Measurements from ENCODE around the gene PDE7B.

The PDE7B gene

GRCh38 chr6:136079701-136080565, 228.4 kb downstream of the PDE7B start:
- peak overlapping the region; percentile 16 for H3K27ac ChIP-seq (ENCODE audit: low read length)

GRCh38 chr6:136083540-136083939, 232.0 kb downstream of the PDE7B start:
- H3K27me3 ChIP-seq (ENCODE audit: low read depth, low read length) = no peaks in the 10 kb centered on the region
- no peak overlapping the region for H3K4me3 ChIP-seq (ENCODE audit: low read depth in 1 of 2, low read length in 2 of 2)
- no peak overlapping the region for H3K27ac ChIP-seq (ENCODE audit: low read length)
- no peaks in the 10 kb centered on the region for H3K9me3 ChIP-seq (ENCODE audit: control insufficient read depth in 1 of 2, low read length in 2 of 2)
- peaks cover 0 to 8% of the 10 kb centered on the region in 2 donors for H3K4me1 ChIP-seq (ENCODE audit: control insufficient read depth in 1 of 2, insufficient read depth in 2 of 2, low read length in 2 of 2)
- no peaks in the 10 kb centered on the region for H3K36me3 ChIP-seq (ENCODE audit: control insufficient read depth in 1 of 2, insufficient read depth in 2 of 2, low read length in 2 of 2)

More at GRCh38 chr6:136079701-136080565, 228.4 kb downstream of the PDE7B start:
- Histone ChIP-seq H3K27me3 (ENCODE audit: low read depth, low read length) (no peaks in the 10 kb centered on the region), H3K9me3 (ENCODE audit: control insufficient read depth in 1 of 2, low read length in 2 of 2) (no peaks in the 10 kb centered on the region), H3K4me1 (ENCODE audit: control insufficient read depth in 1 of 2, insufficient read depth in 2 of 2, low read length in 2 of 2) (peaks cover 0 to 8% of the 10 kb centered on the region in 2 donors), H3K36me3 (ENCODE audit: control insufficient read depth in 1 of 2, insufficient read depth in 2 of 2, low read length in 2 of 2) (no peaks in the 10 kb centered on the region), H3K4me3 (ENCODE audit: low read depth in 1 of 2, low read length in 2 of 2) (no peak overlapping the region)

GRCh38 chr6:136084403-136084802, 232.9 kb downstream of the PDE7B start:
- H3K36me3 ChIP-seq (ENCODE audit: control insufficient read depth in 1 of 2, insufficient read depth in 2 of 2, low read length in 2 of 2) = no peaks in the 10 kb centered on the region
- no peak overlapping the region for H3K4me3 ChIP-seq (ENCODE audit: low read depth in 1 of 2, low read length in 2 of 2)
- H3K9me3 ChIP-seq (ENCODE audit: control insufficient read depth in 1 of 2, low read length in 2 of 2) = no peaks in the 10 kb centered on the region
- peaks cover 0 to 8% of the 10 kb centered on the region in 2 donors for H3K4me1 ChIP-seq (ENCODE audit: control insufficient read depth in 1 of 2, insufficient read depth in 2 of 2, low read length in 2 of 2)
- H3K27ac ChIP-seq (ENCODE audit: low read length) = no peak overlapping the region
- no peaks in the 10 kb centered on the region for H3K27me3 ChIP-seq (ENCODE audit: low read depth, low read length)

GRCh38 chr6:136085370-136086115, 234.0 kb downstream of the PDE7B start:
- Histone ChIP-seq H3K4me3 (ENCODE audit: low read depth in 1 of 2, low read length in 2 of 2) (no peak overlapping the region), H3K36me3 (ENCODE audit: control insufficient read depth in 1 of 2, insufficient read depth in 2 of 2, low read length in 2 of 2) (no peaks in the 10 kb centered on the region), H3K9me3 (ENCODE audit: control insufficient read depth in 1 of 2, low read length in 2 of 2) (no peaks in the 10 kb centered on the region), H3K27me3 (ENCODE audit: low read depth, low read length) (no peaks in the 10 kb centered on the region), H3K4me1 (ENCODE audit: control insufficient read depth in 1 of 2, insufficient read depth in 2 of 2, low read length in 2 of 2) (peaks cover 0 to 8% of the 10 kb centered on the region in 2 donors), H3K27ac (ENCODE audit: low read length) (no peak overlapping the region)

GRCh38 chr6:136086686-136087085, 235.2 kb downstream of the PDE7B start:
- H3K9me3 ChIP-seq (ENCODE audit: control insufficient read depth in 1 of 2, low read length in 2 of 2) = no peaks in the 10 kb centered on the region
- H3K4me1 ChIP-seq (ENCODE audit: control insufficient read depth in 1 of 2, insufficient read depth in 2 of 2, low read length in 2 of 2) = peaks cover 0 to 8% of the 10 kb centered on the region in 2 donors
- H3K4me3 ChIP-seq (ENCODE audit: low read depth in 1 of 2, low read length in 2 of 2) = no peak overlapping the region
- no peak overlapping the region for H3K27ac ChIP-seq (ENCODE audit: low read length)
- no peaks in the 10 kb centered on the region for H3K27me3 ChIP-seq (ENCODE audit: low read depth, low read length)
- no peaks in the 10 kb centered on the region for H3K36me3 ChIP-seq (ENCODE audit: control insufficient read depth in 1 of 2, insufficient read depth in 2 of 2, low read length in 2 of 2)

GRCh38 chr6:136087986-136088385, 236.5 kb downstream of the PDE7B start:
- Histone ChIP-seq H3K27me3 (ENCODE audit: low read depth, low read length) (no peaks in the 10 kb centered on the region), H3K27ac (ENCODE audit: low read length) (no peak overlapping the region), H3K4me3 (ENCODE audit: low read depth in 1 of 2, low read length in 2 of 2) (no peak overlapping the region), H3K9me3 (ENCODE audit: control insufficient read depth in 1 of 2, low read length in 2 of 2) (no peaks in the 10 kb centered on the region), H3K4me1 (ENCODE audit: control insufficient read depth in 1 of 2, insufficient read depth in 2 of 2, low read length in 2 of 2) (peaks cover 0 to 6% of the 10 kb centered on the region in 2 donors), H3K36me3 (ENCODE audit: control insufficient read depth in 1 of 2, insufficient read depth in 2 of 2, low read length in 2 of 2) (no peaks in the 10 kb centered on the region)

GRCh38 chr6:136088693-136089092, 237.2 kb downstream of the PDE7B start:
- Histone ChIP-seq H3K9me3 (ENCODE audit: control insufficient read depth in 1 of 2, low read length in 2 of 2) (no peaks in the 10 kb centered on the region), H3K36me3 (ENCODE audit: control insufficient read depth in 1 of 2, insufficient read depth in 2 of 2, low read length in 2 of 2) (no peaks in the 10 kb centered on the region), H3K4me1 (ENCODE audit: control insufficient read depth in 1 of 2, insufficient read depth in 2 of 2, low read length in 2 of 2) (no peaks in the 10 kb centered on the region), H3K27me3 (ENCODE audit: low read depth, low read length) (no peaks in the 10 kb centered on the region), H3K27ac (ENCODE audit: low read length) (no peak overlapping the region), H3K4me3 (ENCODE audit: low read depth in 1 of 2, low read length in 2 of 2) (no peak overlapping the region)

- no peak overlapping the region for H3K4me3 ChIP-seq (ENCODE audit: low read depth in 1 of 2, low read length in 2 of 2)
- no peaks in the 10 kb centered on the region for H3K4me1 ChIP-seq (ENCODE audit: control insufficient read depth in 1 of 2, insufficient read depth in 2 of 2, low read length in 2 of 2)
- H3K36me3 ChIP-seq (ENCODE audit: control insufficient read depth in 1 of 2, insufficient read depth in 2 of 2, low read length in 2 of 2) = no peaks in the 10 kb centered on the region
- no peaks in the 10 kb centered on the region for H3K9me3 ChIP-seq (ENCODE audit: control insufficient read depth in 1 of 2, low read length in 2 of 2)
- no peaks in the 10 kb centered on the region for H3K27me3 ChIP-seq (ENCODE audit: low read depth, low read length)
- H3K27ac ChIP-seq (ENCODE audit: low read length) = no peak overlapping the region
Observed at GRCh38 chr6:136089876-136090275, 238.4 kb downstream of the PDE7B start.

- peaks cover 0 to 3% of the 10 kb centered on the region in 2 donors for H3K4me1 ChIP-seq (ENCODE audit: control insufficient read depth in 1 of 2, insufficient read depth in 2 of 2, low read length in 2 of 2)
- H3K27ac ChIP-seq (ENCODE audit: low read length) = no peak overlapping the region
- no peak overlapping the region for H3K4me3 ChIP-seq (ENCODE audit: low read depth in 1 of 2, low read length in 2 of 2)
- H3K9me3 ChIP-seq (ENCODE audit: control insufficient read depth in 1 of 2, low read length in 2 of 2) = no peaks in the 10 kb centered on the region
- H3K27me3 ChIP-seq (ENCODE audit: low read depth, low read length) = no peaks in the 10 kb centered on the region
- H3K36me3 ChIP-seq (ENCODE audit: control insufficient read depth in 1 of 2, insufficient read depth in 2 of 2, low read length in 2 of 2) = no peaks in the 10 kb centered on the region
Observed at GRCh38 chr6:136090929-136091328, 239.4 kb downstream of the PDE7B start.

GRCh38 chr6:136092897-136093296, 241.4 kb downstream of the PDE7B start:
- Histone ChIP-seq H3K9me3 (ENCODE audit: control insufficient read depth in 1 of 2, low read length in 2 of 2) (no peaks in the 10 kb centered on the region), H3K4me3 (ENCODE audit: low read depth in 1 of 2, low read length in 2 of 2) (no peak overlapping the region), H3K27me3 (ENCODE audit: low read depth, low read length) (no peaks in the 10 kb centered on the region), H3K36me3 (ENCODE audit: control insufficient read depth in 1 of 2, insufficient read depth in 2 of 2, low read length in 2 of 2) (no peaks in the 10 kb centered on the region), H3K4me1 (ENCODE audit: control insufficient read depth in 1 of 2, insufficient read depth in 2 of 2, low read length in 2 of 2) (peaks cover 0 to 3% of the 10 kb centered on the region in 2 donors), H3K27ac (ENCODE audit: low read length) (no peak overlapping the region)

- no peaks in the 10 kb centered on the region for H3K27me3 ChIP-seq (ENCODE audit: low read depth, low read length)
- no peak overlapping the region for H3K27ac ChIP-seq (ENCODE audit: low read length)
- peaks cover 0 to 3% of the 10 kb centered on the region in 2 donors for H3K4me1 ChIP-seq (ENCODE audit: control insufficient read depth in 1 of 2, insufficient read depth in 2 of 2, low read length in 2 of 2)
- H3K9me3 ChIP-seq (ENCODE audit: control insufficient read depth in 1 of 2, low read length in 2 of 2) = no peaks in the 10 kb centered on the region
- no peaks in the 10 kb centered on the region for H3K36me3 ChIP-seq (ENCODE audit: control insufficient read depth in 1 of 2, insufficient read depth in 2 of 2, low read length in 2 of 2)
- H3K4me3 ChIP-seq (ENCODE audit: low read depth in 1 of 2, low read length in 2 of 2) = no peak overlapping the region
Observed at GRCh38 chr6:136093835-136094234, 242.3 kb downstream of the PDE7B start.
